Measurements from ENCODE around the gene BMP7.

The BMP7 gene

DNA sequence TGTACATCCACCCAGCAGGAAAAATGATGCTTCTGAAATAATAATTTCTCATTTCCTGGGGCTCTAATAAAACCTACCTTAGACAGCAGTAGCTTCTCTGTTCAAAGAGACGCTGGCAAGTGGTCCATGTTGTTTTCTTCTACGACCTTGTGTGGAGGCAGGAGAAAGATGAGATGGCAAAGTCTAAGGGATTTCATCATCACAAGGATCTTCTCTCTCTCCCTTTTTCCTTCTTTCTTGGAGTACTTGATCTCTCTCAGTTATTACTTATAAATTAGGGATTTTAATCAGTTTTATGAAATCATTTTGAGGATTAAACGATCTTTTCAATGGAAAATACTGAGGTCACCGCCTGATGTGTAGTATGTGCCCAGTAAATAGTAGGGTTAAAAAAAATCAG, 147.5 kb downstream of the BMP7 start:
- no peak for FAIRE-seq
